ENCODE results near the gene WDR72.

- TF ChIP-seq, protein P1, sequence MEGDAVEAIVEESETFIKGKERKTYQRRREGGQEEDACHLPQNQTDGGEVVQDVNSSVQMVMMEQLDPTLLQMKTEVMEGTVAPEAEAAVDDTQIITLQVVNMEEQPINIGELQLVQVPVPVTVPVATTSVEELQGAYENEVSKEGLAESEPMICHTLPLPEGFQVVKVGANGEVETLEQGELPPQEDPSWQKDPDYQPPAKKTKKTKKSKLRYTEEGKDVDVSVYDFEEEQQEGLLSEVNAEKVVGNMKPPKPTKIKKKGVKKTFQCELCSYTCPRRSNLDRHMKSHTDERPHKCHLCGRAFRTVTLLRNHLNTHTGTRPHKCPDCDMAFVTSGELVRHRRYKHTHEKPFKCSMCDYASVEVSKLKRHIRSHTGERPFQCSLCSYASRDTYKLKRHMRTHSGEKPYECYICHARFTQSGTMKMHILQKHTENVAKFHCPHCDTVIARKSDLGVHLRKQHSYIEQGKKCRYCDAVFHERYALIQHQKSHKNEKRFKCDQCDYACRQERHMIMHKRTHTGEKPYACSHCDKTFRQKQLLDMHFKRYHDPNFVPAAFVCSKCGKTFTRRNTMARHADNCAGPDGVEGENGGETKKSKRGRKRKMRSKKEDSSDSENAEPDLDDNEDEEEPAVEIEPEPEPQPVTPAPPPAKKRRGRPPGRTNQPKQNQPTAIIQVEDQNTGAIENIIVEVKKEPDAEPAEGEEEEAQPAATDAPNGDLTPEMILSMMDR (IDR thresholded peaks at IDR 0.05; ENCODE audit: insufficient read depth, low read depth, low read length), result no peak
- no peak for TF ChIP-seq EZH2 (IDR thresholded peaks at IDR 0.05; ENCODE audit: insufficient read depth, low read length)
Observed at GRCh38 chr15:53791581-53791980, 32.1 kb upstream of the WDR72 start.
